HG03342 (cell line): ENCODE data around the gene C1QTNF9.
"Not testable (repeated sequence)": the region's sequence is repeated elsewhere in the genome, so short reads cannot be mapped to it uniquely, and the experiment has no call there.

Experiments
- ATAC-seq: cut with Tn5 transposase; IDR thresholded peaks from one replicate; pipeline ENCODE4 v1.9.1; 2021; ENCODE audit warnings: mild to moderate bottlenecking, moderate library complexity; ENCODE audit not compliant: unreplicated experiment

Gene C1QTNF9, protein sequence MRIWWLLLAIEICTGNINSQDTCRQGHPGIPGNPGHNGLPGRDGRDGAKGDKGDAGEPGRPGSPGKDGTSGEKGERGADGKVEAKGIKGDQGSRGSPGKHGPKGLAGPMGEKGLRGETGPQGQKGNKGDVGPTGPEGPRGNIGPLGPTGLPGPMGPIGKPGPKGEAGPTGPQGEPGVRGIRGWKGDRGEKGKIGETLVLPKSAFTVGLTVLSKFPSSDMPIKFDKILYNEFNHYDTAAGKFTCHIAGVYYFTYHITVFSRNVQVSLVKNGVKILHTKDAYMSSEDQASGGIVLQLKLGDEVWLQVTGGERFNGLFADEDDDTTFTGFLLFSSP

DNA sequence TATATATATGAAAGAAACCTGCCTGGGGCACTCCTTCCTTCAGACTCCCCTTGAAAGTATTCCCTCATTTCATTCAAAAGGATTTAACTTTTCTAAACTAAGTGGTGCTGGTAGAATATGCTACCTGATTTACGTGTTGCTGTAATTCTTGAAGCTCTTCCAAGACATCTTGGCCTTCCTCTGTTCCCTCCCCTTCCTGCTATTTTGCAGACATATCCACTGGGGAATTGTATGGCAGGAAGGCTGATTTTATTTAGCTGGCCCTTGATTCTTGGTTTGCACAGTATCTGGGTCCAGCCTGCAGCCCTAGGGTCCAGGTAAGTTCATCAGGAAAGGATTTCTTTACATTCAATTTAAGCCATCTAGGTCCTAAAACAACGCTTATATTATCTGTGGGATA is at the start of gene C1QTNF9:
Gene C1QTNF9 (plus strand): TSS at position 281 of the 400 bp plus-strand sequence. CDS start 6,424 bp downstream, outside the sequence.
- not testable (repeated sequence) for ATAC-seq

DNA sequence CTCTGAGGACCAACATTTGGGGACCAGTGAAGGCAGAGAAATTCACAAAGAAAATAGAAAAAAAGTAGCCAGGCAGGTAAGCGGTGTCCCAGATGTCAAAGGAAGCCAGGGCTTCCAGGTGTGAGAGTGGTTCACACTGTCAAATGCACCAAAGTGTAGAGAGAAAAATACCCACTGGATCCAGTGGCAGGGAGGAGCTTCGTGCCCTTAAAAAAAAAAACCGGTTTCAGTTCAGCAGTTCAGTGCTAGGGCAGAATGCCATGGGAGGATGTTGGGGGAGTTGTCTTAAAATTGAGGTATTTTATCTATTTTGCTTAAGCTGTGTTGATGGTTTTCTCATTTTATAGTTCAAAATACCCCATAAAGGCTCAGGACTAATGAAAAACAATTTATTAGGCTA is 47.8 kb upstream of the C1QTNF9 start:
- no peak for ATAC-seq

DNA sequence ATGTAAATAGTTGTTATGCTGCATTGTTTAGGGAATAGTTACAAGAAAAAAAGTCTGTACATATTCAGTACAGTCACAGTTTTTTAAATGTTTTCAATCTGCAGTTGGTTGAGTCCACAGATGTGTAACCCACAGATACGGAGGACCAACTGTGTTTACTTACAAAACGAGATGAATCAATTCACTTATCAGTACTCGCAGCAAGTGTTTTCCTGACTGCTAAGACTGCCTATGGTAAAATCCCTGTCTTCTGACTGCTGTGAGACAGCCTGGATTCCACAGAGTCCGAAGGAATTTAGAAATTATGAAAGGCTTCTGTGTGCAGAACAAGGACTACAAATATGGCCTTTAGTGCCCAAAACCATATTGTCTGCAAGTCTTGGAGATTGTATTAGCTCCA is 45.7 kb upstream of the C1QTNF9 start:
- ATAC-seq: no peak

DNA sequence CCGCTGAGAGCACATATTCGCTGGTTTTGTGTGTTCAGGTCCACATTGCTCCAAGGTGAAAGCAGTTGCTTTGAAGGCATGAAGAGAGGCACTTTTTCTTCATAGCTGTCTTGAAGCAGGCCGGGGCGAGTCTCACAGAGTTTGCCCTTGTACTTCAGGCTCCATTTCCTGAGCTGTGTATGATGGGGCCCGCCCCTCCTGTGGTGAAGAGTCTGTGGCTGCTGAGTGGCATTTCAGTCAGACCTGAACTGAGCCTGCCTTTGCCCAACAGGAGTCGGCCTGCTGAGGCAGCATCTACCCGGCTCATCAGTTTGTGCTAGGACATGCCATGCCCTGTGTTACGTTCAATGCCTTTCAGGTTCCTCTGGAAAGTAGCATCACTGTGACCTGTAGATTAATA is 44.4 kb upstream of the C1QTNF9 start:
- ATAC-seq: no peak

DNA sequence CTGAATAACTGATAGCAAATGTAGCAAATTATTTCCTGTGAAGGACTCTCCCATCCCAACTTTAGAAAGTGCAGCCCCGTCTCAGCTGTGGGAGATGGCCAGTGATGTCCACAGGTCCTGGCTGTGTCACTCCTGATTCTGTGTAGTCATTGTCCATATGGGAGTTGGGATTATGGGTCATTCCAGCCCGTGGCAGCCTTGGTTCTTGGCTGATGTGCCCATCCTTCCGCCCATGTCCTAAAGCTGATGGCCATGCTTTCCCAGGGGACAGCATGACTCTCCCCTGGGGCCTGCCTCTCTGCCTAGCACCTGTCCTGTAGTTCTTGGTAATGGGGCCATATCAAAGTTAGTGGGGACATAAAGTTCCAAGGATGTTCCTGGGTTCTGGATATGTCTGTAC is 43.9 kb upstream of the C1QTNF9 start:
- ATAC-seq: no peak

DNA sequence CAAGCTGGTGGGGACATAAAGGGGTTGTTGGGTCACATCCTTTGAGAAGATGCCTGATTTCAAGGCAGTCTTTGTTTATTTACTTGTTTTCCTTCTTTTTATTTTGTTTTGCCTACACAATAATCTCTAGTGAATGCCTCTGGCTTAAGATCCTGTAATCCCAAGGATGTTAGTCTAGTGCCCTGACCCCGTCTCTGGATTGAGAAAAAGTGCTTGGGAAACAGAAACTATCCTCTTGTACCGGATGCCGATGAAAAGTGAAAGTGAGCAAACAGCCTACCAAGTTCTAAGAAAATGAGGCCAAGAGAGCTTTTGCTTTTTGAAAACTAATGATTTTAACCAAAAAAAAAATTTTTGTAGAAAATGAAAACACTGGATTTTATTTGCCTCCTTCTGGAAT is 42.1 kb upstream of the C1QTNF9 start:
- ATAC-seq: no peak

DNA sequence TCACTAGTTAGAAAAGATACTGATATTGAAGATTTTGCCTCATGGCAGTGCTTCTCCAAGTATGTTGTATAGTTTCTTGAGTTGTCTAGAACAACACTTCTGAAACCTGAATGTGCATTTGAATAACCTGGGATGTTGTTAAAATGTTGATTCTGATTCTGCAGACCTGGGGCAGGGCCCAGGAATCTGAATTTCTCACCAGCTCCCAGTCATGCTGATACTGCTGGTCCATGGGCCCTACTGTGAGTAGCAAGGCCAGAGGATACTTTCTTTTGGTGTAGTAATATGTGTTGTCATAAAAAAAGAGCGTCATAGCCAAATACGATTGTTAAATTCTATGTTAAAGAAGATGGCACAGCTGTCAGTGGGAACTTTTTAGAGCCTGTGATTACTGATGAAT is 41.6 kb upstream of the C1QTNF9 start:
- ATAC-seq: no peak

DNA sequence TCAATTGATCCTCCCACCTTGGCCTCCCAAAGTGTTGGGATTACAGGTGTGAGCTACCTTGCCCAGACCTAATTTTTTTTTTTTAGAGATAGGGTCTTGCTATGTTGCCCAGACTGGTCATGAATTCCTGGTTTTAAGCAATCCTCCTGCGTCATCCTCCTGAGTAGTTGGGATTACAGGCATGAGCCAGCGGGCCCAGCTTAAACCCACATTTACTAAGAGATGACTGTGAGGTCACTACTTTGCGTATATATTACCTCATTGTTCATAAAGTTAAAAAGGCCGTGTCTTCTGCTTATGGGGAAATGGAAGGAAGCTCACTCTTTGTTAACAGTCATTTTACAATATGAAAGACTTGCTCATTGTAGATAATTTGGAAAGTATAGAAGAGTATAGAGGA is 39.6 kb upstream of the C1QTNF9 start:
- no peak for ATAC-seq

DNA sequence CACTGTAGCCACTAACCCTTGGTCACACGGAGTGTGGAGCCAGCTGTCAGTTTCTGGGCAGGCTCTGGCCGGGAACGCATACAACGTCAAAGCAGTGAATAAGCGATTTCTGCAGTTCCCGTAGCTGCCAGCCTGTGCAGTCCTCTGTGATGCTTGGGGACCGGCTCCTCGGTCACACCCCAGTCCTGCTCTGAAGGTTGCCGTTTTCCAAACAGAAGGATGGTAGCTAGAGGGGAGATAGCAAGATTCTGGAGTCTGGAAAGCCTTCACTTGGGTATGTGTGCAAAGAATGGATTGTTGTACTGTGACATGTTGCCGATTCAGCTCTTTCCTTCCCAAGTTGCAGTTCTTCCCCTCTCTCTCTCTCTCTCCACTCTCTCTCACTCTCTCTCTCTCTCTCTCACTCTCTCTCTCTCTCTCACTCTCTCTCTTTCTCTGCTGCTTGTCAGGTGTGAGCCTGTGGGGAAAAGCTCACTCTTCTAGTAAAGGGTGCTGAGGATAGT is 38.7 kb upstream of the C1QTNF9 start:
- ATAC-seq: peak; percentile 42

DNA sequence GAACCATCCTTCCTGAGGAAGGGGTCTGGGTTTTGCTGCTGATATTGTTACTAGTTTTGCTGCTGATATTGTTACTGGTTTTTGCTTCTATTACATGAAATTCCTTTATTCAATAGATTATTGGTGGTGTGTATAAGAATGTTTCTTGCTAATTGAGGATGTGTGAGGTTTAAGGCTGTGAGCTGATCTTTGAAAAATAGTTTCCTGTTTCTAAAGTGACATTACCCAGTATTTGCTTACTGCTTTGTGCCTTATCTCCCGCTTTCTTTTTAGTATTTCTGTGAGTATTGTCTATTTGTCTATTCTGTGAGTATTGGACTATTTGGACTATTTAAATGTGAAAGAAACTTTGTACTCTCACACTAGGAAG is 38.2 kb upstream of the C1QTNF9 start:
- no peak for ATAC-seq

DNA sequence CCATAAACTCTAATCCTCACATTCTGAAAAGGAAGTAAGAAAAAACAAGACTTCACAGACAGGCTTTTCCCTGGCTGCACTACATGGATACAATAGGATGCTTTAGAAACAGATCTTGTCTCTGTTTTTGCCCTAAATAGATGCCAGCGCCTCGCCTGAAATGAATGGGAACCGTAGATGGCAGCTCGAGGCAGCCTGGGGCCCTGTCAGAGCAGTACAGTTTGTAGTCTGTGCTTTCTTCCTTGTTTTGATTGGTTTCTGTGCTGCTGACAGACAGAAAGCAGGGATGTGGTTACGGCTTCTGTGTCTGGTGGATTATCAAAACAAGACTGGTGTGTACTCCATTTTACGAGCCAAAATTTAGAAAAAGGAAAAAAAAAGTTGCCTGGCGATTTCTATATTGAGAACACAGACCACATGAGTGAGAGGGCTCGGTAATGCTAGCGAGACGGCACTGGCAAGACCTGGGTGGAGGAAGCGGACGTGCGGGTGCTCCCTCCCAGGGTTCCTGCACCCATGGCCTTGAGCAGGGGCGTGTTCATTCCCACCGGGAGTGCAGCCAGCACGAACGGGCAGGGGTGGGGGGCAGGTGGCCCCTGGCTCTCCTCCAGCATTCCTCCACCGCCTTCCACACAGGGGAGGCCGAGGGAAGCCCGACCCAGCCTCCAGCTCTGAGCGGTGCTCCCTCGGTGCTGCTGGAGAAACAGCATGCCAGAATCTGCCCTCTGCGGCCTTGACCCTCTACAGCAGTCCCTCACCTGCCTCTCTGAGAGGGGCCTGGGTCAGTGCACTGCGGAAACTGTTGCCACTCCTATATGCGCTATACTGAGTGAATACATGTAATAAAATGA is 37.6 kb upstream of the C1QTNF9 start:
- peak; percentile 54 for ATAC-seq

DNA sequence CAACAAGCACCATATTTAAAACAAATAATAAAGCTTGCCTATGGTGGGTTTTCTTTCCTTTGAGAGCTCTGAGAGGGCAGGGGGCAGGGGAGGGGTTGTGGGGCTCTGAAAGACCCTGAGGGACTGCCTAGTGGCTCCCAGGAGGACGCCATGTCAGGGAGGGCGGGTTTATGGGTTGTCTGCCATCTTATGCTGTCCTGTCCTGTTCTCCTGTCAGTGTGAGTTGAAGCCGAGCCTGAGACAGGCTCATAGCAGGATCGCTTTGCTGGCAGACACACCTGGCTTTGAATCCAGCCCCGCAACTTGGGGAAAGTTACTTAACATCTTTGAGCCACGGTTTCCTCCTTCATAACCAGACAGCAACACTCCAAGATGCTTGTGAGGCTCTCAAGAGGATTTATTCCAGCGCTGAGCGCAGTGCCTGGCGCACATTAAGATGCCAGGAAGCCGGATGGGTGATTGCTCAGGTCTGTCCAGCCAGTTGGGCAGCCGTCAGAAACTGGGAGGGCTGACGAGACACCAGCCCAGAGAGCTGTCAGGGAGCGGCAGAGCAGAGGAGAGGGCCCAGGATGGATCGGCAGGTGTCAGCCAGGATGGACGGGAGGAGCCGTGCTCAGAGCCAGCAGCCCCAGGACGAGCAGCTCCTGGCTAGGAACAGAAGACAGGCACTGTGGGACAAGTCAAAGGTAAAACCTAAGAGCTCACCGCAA is 36.8 kb upstream of the C1QTNF9 start:
- ATAC-seq: no peak

DNA sequence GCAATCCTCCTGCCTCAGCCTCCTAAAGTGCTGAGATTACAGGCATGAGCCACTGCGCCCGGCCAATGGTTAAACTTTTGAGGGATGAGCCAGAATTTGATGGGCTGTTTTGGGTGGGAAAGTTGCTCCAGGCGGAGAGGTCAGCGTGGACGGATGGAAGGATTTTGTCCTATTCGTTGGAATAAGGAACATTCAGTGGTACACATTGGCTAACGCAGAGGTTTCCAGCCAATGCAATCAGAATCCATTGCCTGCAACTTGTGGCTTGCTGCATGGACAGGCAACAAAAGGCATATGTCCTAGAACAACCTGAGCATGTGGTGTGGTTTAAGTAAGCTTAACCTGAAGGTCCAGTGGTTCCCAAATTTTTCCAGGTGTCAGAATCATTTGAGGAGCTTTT is 35.5 kb upstream of the C1QTNF9 start:
- no peak for ATAC-seq

DNA sequence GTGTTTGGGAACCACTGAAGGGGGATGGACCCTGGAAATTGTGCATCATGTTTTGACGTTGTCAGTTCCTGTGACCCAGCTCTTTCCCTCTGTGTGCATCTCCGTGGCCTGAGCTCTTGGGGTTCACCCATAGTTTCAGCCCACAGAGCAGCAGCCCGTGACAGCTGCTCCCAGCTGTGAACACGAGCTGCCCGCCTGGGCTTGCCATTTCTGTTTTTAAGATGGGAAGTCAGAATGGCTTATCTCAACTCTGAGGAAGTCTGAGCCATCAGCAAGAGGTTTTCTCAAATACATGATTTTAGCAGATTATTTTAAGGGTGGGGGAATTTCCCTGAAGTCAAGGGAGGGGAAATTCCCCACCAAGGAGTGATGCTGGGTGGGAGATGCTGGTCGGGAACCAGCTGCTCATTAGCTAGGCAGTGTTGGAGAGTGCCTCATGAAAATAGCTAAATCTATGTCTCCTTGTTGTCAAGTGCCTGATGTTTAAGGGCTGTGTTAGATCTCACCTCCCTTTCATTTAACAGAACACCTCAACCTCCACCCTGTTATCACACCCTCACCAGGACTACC is 34.8 kb upstream of the C1QTNF9 start:
- peak; percentile 64 for ATAC-seq

DNA sequence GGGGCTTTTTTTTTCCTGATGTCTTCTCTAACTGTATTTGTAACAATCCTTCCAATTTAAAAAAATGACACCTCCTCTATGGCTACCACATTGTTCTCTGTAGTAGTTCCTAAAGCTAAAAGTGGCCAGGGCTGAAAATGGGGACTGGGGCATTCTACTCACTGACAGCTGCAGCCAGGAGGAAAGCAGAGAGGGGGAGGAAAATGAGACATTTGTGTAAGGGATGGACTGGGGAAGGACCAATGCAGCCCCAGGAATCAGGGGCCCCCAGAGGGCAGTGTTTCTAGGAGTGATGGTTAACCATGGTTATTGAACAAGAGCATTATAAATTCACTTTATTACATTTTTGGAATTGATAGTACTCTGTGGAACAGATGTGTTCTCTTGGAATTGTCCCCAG is 34.3 kb upstream of the C1QTNF9 start:
- no peak for ATAC-seq

DNA sequence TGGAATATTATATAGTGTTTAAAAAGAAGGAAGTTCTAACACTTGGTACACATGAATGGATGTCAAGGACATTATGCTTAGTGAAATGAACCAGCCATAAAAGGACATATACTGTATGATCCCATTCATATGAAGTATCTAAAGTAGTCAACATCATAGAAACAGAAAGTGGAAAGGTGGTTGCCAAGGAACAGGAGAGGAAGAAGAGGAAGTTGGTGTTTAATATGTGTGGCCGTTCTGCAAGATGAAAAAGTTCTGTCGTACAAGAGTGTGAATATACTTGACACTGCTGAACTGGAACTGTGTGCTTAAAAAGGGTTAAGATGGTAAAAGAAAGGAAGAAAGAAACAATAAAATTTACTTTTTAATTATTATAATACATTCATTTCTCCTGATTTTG is 33.1 kb upstream of the C1QTNF9 start:
- ATAC-seq: peak; percentile 33

DNA sequence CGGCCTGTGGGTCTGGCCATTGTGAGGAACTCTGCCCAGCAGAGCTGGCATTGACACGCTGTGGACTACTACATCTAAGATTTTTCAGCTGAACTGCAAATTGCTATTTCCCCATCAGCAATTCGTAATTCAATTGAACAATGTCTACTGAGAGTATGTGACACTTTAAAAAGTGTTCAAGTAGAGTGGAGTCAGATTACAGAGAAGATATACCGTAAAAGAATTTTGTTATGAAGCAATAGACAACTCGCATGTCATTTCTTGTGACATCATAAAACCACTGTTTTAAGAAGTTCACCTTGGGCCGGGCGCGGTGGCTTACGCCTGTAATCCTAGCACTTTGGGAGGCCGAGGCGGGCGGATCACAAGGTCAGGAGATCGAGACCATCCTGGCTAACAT is 32.5 kb upstream of the C1QTNF9 start:
- ATAC-seq: no peak

DNA sequence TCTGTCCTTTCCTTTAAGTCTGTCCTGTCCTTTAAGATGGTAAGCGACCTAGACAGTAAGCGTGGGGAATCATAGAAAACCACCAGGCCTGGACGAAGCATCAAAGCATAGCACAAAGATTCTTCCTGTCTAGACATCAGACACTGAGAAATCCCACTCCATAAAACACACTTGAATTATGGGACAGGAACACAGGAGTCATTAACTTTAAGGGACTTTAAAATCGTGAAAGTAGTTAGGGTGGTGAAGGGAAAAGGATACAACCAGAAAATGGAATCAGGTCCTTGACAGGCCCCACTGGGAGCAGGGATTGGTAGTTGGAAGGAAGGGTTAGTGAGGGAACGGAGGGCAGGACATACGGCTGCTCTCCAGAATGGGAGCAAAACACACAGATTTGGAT is 31.6 kb upstream of the C1QTNF9 start:
- ATAC-seq: no peak

DNA sequence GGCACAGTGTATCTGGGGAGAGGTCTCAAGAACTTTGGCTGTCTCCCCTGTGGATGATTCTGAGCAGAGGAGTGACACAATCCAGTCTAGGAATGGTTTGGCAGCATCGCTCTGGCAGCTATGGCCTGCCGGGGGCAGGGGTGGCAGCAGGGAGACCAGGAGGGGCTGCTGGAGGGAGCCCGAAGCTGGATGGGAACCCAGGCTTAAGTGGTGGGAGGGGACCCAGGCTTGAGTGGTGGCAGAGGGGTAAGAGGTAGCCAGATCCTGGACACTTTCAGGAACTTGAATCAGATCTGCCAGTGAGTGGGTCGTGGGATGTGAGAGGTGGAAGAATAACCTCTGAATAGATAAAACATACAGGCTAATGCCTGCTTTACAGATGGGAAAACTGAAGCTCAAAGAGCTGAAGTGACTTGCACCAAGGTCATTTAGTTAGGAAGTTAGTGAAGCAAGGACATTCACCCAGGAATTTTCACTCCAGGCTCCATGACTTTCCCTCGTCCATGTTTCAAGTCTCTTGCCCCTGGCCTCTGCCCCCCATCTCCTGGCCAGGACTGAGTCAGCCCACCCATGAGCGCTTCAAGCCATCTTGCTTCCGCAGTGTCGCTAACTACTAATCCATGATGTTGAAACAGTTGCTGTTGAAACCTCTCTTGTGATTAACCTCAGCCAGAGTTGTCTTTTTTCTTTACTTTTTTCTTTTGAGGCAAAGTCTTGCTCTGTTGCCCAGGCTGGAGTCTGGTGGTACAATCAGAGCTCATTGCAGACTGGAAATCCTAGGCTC is 29.9 kb upstream of the C1QTNF9 start:
- ATAC-seq: no peak

DNA sequence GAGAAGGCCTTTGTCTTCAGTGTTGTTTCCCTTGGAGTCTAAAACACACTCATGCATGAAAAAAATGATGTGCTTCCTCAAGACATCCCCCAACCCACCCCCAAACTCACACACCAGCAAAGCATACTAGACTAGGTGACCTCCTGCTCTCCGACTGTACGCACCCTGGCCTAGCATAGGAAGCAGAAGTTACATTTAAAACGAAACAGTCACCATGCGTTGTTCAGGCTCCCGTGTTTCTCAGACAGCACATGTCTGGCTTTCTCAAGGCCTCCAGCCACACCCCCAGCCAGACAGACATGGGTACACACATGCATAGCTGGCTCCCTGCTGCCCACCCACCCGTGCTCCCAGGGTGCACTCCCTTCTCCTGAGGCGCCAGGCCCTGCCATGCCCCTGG is 28.7 kb upstream of the C1QTNF9 start:
- no peak for ATAC-seq
